ENCODE data around the gene RCC1. TPM values are rescaled to one million over a fixed set of nuclear protein-coding genes. Genes with fewer than 3 reads are reported as not detected.

RCC1 gene
- total RNA-seq, 4 donors from 2014 or later, result 9.4 to 22.8 (median 14.0) TPM

- TF ChIP-seq POLR2A (IDR thresholded peaks at IDR 0.05) (no peak), CTCF (IDR thresholded peaks at IDR 0.05) (no peak)
- 92 to 95% methylated on average over 4 of the region's 4 CpGs for WGBS, 2 donors
- no peak for DNase-seq
- Histone ChIP-seq H3K4me1 (no peaks in the 10 kb centered on the region), H3K27me3 (no peaks in the 10 kb centered on the region), H3K27ac (no peak overlapping the region), H3K4me3 (replicated peaks in 1 of 3) (no peak overlapping the region), H3K36me3 (no peaks in the 10 kb centered on the region), H3K9me3 (no peaks in the 10 kb centered on the region)
- intact Hi-C loops (cut with DNase I), result no loop called here
Measured at GRCh38 chr1:28545246-28545628, 39.4 kb downstream of the RCC1 start.

DNA sequence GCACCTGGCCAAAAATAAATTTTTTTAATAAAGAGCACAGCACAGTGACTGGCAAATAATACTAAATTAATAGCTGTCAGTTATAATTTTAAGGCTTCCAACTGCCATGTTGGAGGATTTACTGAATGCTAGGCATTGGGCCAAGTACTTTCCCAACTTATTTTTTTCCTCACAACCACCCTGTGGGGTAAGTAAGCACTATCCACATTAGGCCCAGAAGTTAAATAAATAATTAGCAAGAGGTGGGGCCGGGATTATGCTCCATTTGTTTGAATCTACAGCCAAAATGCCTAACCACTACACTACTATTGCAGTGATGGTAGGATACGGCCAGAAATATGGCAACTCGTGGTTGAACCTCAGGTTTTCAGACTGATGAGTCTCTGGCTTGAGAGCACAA, 42.5 kb downstream of the RCC1 start:
- no peak overlapping the region for H3K27ac ChIP-seq
- intact Hi-C loops (cut with DNase I), result no loop called here
- TF ChIP-seq CTCF (IDR thresholded peaks at IDR 0.05), result no peak
- TF ChIP-seq POLR2A (IDR thresholded peaks at IDR 0.05), result no peak
- DNase-seq, result no peak
- no peak overlapping the region for H3K4me3 ChIP-seq (replicated peaks in 1 of 3)
- H3K27me3 ChIP-seq, result no peaks in the 10 kb centered on the region
- 84 to 86% methylated on average over 3 of the region's 3 CpGs for WGBS, 2 donors
- no peaks in the 10 kb centered on the region for H3K9me3 ChIP-seq
- H3K36me3 ChIP-seq, result no peaks in the 10 kb centered on the region
- H3K4me1 ChIP-seq, result no peaks in the 10 kb centered on the region

GRCh38 chr1:28551381-28551780, 45.5 kb downstream of the RCC1 start:
- 90 to 93% methylated on average over 6 of the region's 6 CpGs for WGBS, 2 donors

GRCh38 chr1:28552758-28553663, 47.2 kb downstream of the RCC1 start, which contains the start of gene TRNAU1AP:
Gene TRNAU1AP (plus strand): TSS chr1:28553085. CDS start chr1:28553111, 26 bp downstream.
- peak within 1 kb of the TSS; percentile 55 to 68 (median 63) for H3K27ac ChIP-seq
- TF ChIP-seq POLR2A (IDR thresholded peaks at IDR 0.05) (peak in 1 of 2 donors; percentile 72), CTCF (IDR thresholded peaks at IDR 0.05) (peak in 1 of 6 experiments; percentile 21)
- H3K27me3 ChIP-seq, result no peaks in the 10 kb centered on the region
- peak within 1 kb of the TSS; percentile 66 to 81 (median 77) for H3K4me3 ChIP-seq (replicated peaks in 1 of 3)
- DNase-seq, result peak; percentile 95 to 98
- peaks cover 0 to 9% of the 10 kb centered on the region in 2 donors for H3K4me1 ChIP-seq
- intact Hi-C loops (cut with DNase I), result no loop called here
- H3K36me3 ChIP-seq, result peaks cover 8 to 9% of the 10 kb centered on the region in 2 donors
- H3K9me3 ChIP-seq, result no peaks in the 10 kb centered on the region
- WGBS, 2 donors, result 0 to 1% methylated on average over 34 to 55 of the region's 63 CpGs

More at GRCh38 chr1:28551381-28551780, 45.5 kb downstream of the RCC1 start:
- no peak for TF ChIP-seq POLR2A (IDR thresholded peaks at IDR 0.05)
- no peak for TF ChIP-seq CTCF (IDR thresholded peaks at IDR 0.05)
- H3K4me3 ChIP-seq (replicated peaks in 1 of 3), result no peak overlapping the region
- no peak overlapping the region for H3K27ac ChIP-seq
- no peaks in the 10 kb centered on the region for H3K9me3 ChIP-seq
- peaks cover 0 to 9% of the 10 kb centered on the region in 2 donors for H3K4me1 ChIP-seq
- H3K36me3 ChIP-seq, result peaks cover 2 to 4% of the 10 kb centered on the region in 2 donors
- intact Hi-C loops (cut with DNase I), result no loop called here
- H3K27me3 ChIP-seq, result no peaks in the 10 kb centered on the region
- DNase-seq, result no peak

DNA sequence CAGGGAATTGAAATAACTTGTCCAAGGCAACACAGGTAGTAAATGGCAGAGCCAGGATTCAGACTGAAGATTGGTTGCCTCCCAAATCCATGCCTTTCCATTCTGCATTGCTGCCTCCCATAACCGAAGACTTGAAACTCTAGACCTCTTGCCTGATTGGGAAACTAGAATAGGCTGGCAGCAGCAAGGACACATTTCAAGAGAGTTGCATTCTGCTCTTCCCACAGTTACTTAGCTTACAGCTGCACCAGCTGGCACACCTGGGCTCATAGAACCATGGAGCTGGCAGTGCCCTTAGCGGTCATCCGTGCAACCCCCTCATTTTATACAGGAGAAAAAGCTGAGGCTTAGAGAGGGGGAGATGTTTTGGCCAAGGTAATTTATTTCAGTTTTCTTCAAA, 55.0 kb downstream of the RCC1 start:
- Histone ChIP-seq H3K27ac (no peak overlapping the region), H3K4me3 (replicated peaks in 1 of 3) (no peak overlapping the region), H3K9me3 (no peaks in the 10 kb centered on the region), H3K4me1 (no peaks in the 10 kb centered on the region), H3K27me3 (no peaks in the 10 kb centered on the region), H3K36me3 (peaks cover 57 to 69% of the 10 kb centered on the region in 2 donors)
- TF ChIP-seq POLR2A (IDR thresholded peaks at IDR 0.05) (no peak), CTCF (IDR thresholded peaks at IDR 0.05) (no peak)
- WGBS, 2 donors, result 94 to 97% methylated on average over 3 of the region's 3 CpGs
- intact Hi-C loops (cut with DNase I), result no loop called here
- no peak for DNase-seq
